HG03442 (cell line): ENCODE measurements around the gene HSBP1.

ENCODE experiments used
- ATAC-seq: cut with Tn5 transposase; IDR thresholded peaks from one replicate; pipeline ENCODE4 v1.9.1; 2021; ENCODE audit warnings: mild to moderate bottlenecking, moderate library complexity; ENCODE audit not compliant: unreplicated experiment

HSBP1 gene

DNA sequence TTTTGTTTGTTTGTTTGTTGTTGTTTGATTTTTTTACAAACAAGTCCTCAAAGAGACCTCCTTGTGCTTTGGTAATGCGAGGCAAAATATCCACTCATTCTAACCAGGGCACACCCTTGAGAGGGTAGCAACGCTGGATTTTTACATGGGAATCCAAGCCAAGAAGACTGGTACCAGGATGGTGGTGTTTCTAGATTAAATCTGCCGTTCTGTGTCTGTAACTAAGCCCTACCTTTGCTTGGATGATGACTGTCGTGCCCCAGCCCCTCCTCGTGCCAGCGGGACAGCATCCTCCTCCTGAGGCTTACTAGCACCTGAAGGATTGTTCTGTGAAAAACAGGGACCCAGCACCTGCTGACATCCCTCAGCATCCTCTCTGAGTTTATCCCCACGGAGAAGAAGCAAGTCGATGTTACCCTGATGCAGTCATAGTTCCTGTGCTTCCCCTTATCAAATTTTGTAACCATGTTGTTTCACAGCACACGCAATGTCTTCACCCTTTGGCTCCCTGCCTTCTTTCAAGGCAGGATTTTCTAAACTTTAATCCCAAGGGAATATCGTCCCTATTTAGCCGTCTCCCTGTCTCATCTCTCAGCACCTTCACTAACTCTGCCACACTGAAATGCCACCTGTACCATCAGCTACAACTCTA is 5.1 kb upstream of the HSBP1 start:
- no peak for ATAC-seq

DNA sequence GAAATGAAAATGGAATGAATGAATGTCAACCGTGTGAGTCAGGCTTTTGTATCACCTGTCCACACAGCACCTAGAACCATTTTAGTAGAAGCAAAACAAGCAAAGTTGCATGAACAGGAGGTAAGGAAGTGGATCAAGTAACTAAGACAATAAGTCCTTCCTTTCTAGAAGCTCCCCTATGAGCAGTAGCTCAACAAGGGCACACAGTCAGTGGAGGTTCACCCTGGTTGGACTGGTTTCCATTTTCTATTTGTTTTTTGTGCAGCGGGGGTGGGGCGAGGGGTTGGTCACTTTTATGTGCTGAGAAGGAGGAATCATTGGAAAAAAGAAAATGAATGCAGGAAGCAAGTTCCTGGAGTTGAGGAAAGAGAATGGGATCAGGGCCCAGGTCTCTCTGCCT is 4.0 kb upstream of the HSBP1 start:
- ATAC-seq, result no peak

DNA sequence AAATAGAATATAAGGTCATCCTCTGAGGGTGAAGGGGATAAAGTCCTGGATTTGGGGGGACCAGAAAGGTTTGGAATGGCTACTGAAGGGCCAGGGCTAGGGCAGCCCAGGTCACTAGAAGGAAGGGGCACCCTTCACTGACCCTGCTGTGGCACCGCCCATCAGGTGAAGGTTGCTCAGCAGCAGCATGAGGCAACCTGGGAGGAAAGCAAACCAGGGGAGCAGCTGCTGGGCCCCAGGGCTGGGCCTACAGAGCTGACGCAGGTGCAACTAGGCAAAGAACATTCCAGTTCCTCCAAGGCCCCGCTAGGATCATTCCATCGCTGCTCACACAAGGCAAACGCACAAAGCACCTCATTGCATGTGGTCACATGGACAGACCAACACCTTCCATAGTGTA is 3.4 kb upstream of the HSBP1 start:
- no peak for ATAC-seq

DNA sequence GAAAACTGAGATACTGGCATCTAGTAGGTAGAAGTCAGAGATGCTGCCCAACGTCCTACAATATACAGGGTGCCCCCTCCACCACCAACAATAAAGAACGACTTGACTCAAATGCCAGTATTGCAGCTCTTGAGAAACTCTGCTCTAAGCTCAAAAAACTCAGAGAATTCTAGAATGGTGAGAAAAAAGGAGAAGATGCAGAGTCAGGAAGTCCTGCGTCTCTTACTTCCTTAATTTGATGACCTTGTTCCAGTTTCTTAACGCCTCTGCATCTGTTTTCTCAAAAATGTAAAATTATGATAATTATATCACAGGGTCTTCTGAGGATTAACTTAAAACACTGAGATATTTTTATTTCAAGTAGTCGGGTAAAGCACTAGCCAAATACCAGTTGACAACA is 1.7 kb upstream of the HSBP1 start:
- ATAC-seq, result no peak

DNA sequence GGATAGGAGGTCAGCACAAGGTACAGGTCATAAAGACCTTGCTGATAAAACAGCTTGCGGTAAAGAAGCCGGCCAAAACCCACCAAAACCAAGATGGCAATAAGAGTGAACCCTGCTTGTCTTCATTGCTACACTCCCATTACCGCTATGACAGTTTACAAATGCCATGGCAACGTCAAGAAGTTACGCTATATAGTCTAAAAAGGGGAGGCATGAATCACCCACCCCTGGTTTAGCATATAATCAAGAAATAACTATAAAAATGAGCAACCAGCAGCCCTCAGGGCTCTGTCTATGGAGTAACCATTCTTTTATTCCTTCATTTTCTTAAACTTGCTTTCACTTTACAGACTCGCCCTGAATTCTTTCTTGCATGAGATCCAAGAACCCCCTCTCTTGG is 1.0 kb upstream of the HSBP1 start:
- no peak for ATAC-seq

DNA sequence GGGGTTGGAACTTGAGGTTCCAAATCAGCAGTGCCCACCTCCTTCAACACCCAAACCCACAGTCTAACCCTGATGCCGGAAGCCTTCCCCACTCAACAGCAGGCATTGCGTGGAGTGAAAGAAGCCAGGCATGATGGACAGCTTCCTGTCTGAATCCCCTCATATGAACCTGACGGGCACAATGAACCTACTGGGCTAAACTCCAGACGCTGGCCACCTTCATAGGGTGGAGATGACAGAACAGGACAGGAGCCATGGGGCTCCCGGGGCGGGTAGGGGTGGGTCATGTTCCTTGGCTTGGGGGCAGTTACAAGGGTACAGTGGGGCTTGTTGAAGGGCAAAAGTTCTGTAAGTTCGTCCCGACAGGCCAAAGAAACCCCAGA is 460 bp upstream of the HSBP1 start:
- no peak for ATAC-seq

DNA sequence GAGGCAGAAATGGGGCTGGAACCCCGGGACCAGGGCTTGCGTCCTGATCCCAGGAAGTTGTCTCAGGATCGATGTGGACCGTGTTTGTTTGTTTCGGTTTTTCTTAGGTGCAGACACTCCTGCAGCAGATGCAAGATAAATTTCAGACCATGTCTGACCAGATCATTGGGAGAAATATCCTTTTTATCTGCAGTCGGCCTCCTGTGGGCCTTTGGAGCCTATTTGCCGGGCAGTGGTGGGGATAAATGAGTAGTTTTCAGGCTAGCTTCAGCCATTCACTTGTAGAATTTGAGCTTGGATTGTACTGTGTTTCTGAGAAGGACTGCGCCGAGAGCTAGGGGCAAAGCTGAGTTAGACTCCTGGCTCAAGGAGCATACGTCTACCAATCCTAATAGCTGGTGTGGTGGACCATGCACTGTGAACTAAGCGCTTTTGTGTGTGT is 816 bp downstream of the HSBP1 start:
- no peak for ATAC-seq

DNA sequence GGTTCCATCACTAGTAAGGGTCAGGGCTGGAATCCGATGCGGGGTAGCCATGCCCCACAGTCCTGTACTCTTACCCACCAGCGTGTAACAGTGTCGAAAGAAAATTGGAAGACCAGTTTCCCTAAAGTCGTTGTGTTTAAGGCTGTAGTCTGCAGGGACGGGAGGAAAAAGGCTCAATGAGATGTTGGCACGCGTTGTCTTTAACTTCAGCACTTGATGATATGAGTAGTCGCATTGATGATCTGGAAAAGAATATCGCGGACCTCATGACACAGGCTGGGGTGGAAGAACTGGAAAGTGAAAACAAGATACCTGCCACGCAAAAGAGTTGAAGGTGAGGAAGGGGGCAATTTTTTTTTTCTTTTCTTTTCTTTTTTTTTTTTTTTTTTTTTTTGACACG is 1.3 kb downstream of the HSBP1 start:
- no peak for ATAC-seq

DNA sequence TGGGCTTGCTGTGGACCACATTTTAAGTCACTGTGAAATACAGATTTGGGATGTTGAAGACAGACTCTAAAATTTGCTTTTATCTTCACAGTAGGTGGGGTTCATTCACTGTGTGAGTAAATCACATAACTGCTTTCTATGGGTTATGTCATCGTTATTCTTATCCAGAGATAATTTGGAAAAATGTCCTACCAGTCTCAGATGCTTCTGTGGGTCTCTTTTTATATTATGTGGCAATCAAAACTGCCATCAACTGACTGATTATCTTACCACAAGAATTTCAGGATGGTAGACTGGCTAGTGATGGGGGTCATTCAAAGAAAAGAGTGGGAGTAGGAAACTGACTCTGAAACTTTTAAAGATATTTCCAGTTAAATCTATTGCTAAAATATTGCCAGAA is 3.1 kb downstream of the HSBP1 start:
- ATAC-seq, result no peak

DNA sequence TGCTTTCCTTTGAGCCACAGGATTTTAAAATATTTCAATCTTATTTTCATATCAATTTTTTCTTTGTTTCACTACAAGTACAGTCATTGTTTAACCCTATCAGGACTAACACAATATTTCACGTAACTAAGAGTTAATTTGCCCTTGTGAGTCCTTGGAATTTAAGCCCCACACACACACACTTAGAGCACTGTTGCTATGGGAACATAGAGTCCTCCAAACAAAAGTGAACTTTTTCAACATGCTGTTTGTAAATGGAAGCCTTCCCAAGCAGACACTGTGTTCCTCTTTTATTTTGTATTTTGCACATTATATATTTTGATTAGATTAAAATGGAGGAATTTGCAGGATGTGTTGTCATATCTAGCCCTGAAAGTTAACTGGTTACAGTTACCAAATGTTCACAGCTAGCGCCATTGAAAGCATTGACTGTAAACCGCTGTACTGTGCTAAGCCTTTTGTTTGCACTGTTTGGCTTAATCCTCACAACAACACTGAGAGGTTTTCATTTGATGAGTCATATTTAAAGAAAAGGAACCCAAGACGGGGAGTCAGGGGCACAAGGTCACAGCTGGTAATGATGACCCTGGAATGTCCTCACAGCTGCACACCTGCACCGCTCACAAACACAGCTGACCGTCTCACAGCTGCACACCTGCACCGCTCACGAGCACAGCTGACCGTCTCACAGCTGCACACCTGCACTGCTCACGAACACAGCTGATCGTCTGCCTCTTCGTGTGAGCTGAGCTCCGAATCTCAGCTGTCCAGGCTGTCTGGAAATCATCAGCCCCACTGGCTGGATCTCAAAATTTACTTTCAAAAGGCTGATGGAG is 6.3 kb downstream of the HSBP1 start:
- ATAC-seq, result no peak

DNA sequence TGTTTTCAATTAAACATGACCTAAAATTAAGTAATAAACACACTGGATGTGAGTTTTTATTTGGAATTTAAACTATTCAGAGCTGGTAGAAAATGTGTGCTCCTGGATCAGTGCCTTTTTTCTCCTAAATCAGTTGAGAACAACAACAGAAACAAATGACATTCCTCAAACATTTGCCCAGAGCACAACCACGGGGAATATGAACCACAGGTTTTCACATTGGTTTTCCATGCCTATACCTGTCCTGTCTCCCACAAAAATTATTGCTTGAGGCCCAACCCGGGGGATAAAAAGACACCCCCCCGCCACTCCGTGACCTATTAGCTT is 6.8 kb downstream of the HSBP1 start:
- no peak for ATAC-seq

DNA sequence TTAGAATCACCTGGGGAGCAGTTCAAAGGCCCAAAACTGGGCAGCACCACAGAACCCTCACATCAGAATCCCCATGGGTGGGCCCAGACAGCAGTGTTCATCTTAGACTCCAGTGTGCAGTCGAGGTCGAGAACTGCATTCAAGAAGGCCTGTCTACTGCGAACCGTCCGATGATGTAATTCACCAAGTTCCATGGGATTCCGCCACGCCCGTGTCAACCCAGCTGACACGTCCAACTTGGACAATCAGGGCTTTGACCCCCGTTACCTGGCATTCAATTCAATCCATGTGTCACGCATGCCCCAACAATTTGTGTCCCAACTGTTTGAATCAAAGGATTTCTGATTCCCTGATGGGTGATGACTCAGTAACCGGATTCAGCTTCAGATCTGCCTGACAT is 9.2 kb downstream of the HSBP1 start:
- no peak for ATAC-seq

DNA sequence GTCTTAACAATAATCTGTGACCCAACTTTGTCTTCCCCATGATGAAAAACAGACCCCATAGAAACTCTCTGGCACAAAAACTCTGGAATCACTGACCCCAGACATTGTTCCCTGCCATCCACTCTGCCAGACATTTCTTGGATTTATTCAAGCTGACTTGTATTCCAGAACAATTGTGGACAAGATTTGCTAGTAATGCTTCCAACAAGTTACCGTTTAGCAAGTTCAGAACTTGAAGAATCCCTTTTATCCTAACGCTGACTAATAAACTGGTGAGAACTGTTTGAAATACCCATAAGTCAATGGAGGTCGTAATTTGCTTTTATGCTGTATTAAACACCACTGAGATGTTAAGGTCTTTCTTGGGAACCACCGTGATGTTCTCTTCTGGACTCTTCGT is 10.5 kb downstream of the HSBP1 start:
- ATAC-seq, result no peak

DNA sequence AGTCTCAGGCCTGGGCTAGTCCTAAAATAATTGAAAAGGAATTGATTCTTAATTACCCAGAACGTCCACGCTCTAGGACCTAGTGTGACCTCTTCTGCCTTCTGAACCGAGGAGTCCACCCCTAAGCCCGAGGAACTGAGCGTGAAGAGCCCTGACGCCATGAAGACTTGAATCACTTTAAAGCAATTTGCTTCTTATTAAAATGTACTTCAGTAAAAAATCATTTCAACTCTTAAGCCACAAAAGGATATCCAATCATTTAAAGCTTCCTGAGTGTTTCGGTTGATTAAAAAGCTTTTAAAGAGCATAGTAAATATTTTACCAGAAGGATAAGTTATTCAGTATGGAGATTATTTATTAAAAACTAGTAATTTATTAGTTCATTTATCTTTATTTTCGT is 11.6 kb downstream of the HSBP1 start:
- ATAC-seq, result no peak

DNA sequence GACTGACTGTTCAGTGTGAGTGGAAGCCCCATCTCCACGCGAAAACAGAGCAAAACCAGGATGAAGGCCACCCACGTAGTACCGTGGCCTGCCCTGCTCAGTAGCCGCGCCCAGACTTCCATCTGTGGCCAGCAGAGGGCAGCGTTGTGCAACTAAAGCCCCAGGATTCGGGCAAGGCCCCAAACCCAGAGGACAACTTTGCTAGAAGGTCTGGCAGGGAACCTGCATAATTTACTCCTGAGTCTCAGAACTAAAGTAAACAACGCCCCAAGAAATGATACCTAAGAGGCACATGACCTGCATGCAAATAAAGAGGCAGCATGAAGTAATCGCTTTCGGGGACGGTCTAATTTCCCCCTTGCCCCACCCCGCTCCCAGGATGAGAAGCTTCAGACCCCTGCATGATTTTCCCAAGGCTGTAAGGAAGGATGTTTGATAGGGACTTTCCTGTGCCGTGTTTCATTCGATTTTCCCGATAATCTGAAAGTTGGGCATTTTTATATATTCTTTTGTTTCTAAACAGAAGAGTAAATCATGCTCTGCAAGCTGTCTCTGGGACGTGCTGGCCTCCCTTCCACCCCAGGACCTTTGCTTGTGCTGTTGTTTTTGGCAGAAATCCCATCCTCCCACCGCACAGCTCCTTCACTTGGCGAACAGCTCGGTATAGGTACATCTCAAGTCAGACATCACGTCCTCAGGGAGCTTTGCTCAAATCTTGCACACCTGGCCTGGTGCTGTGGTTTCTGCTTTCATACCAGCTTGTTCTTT is 18.6 kb downstream of the HSBP1 start:
- no peak for ATAC-seq

DNA sequence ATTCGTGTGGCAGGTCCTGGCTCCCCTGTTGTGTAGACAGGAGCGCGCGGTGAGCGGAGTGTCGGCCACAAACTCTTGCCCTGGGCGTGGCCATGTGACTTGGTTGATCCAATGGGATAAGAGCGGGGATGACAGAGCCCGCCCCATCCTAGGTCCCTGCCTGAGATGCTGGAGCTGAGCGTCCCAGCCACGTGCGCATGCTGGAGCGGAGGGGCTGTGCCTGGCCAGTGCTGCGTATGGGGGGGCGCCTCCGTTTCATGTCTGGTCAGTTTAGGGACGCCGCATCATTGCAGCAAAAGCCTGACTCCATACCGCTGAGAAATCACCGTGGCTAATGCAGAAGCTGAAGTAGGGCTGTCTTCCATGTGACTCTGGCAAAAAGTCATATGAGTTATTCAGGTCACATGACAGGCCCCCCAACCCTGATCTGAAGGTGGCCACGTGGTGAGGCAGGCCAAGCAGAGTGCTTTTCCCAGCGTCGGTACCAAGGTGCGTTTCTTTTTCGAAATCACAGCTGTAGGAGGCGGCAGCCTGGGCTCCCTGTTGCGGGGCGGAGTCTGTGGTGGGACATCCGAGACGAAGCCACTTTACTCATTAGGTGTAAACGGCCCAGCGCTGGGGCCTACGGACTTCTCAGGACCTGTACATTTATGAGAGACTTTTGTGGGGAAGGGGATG is 22.5 kb downstream of the HSBP1 start:
- ATAC-seq, result no peak

DNA sequence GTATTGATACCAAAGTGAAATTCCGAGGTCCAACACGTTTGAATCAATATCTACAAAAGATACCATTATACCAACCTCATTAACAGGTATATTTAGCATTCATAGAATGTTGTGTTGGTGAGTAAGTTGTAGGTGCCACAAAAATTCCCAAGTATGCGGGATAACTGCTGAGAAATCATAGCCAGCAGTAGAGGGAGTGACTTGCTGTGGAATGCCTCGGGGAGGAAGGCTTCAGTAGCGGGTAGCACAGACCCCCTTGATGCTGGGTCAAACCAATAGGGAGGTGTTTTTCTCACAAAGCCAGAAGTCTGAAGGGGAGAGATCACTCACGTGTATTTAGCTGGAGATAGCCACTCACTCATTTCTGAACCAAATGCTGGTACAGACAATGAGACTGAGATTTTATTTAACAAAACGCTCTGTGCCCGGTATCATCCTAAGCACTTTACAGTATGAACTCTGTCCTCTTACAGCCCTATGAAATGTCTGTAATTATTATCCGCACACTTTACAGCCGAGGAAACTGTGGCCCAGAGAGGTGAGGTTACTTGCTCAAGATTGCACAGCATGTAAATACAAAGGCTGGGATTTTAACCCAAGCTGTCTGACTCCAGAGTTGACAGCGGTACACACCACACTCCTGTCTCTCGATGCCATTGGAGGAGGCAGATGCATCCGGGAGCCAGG is 23.1 kb downstream of the HSBP1 start:
- ATAC-seq, result no peak

DNA sequence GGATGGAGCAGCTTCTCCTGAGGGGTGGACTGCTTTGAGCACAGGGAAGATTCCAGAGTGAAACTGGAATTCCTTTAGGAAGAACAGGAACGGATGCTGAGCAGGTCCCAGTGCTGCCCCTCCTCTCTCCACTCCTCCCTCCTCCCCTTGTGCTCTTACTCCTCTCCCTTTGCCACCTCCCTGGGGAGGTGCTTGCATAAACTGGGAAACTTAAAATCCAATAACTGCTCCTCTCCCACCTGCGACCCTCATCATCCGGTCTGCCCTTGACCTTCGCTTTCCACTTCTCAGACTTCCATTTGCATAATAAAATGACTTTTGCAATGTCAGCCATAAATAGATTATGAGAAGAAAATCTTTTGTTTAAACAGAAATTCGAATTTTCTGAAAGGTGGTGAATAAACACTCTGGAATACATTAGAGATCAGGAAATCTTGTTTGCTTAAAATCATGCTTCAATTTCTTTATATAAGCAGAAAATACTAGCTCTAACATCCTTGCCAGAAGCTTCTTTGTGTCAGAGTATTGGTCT is 23.7 kb downstream of the HSBP1 start:
- ATAC-seq, result no peak

DNA sequence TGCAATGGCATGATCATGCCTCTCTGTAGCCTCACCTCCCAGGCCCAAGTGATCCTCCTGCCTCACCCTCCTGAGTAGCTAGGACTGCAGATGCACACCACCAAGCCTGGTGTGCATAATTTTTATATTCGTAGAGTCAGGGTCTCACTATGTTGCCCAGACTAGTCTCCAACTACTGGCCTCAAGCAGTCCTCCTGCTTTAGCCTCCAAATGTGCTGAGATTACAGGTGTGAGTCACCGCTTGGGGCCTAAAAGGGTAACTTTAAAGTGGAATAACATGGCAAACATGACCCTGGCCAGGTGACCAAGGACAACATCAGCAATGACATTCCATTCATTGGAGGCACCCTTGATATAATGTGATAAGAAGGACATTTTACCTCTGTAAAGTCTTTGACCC is 26.1 kb downstream of the HSBP1 start:
- no peak for ATAC-seq
